Measurements from ENCODE around the gene OPRL1.

DNA sequence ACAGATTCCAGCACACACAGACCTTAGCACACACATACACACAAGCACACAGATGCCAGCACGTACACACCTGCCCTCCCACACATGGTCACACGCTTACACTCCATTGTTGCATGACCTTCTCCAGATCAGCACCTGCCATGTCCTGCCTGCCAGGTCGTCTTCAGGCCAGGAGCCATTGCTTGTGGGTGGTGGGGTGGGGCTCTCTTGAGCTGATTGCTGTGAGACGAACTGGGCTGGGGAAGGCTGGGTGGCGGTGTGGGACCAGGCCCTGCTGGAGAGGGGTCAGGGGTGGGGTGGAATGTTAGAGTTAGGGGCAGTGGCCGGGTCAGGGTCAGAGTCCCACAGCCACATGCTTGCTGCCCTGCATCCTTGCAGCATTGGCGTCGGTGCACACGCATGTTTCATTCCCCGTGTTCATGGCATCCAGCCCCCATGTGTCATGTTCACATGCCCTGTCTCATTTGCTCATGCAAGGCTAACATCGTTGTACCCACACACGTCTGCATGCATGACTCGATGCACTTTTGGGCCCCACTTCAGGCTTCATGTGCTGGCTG, 34.0 kb downstream of the OPRL1 start:
- TF ChIP-seq RFX5 (IDR thresholded peaks at IDR 0.05; ENCODE audit: low read length) (no peak), ELF1 (IDR thresholded peaks at IDR 0.05) (no peak), EZH2phosphoT487 (IDR thresholded peaks at IDR 0.05; ENCODE audit: borderline replicate concordance, low read depth) (no peak), GABPA (IDR thresholded peaks at IDR 0.05; ENCODE audit: low read depth) (no peak), POLR2AphosphoS5 (IDR thresholded peaks at IDR 0.05; ENCODE audit: low read depth, low read length) (no peak), MEF2A (IDR thresholded peaks at IDR 0.05; ENCODE audit: borderline replicate concordance, low read depth) (no peak), FOXM1 (IDR thresholded peaks at IDR 0.05; ENCODE audit: low read depth) (no peak), EP300 (IDR thresholded peaks at IDR 0.05; ENCODE audit: borderline replicate concordance in 1 of 2, low read depth in 1 of 2, low read length in 1 of 2) (no peak), SMC3 (IDR thresholded peaks at IDR 0.05; ENCODE audit: low read depth, low read length) (no peak)
- TF ChIP-seq, protein P1, sequence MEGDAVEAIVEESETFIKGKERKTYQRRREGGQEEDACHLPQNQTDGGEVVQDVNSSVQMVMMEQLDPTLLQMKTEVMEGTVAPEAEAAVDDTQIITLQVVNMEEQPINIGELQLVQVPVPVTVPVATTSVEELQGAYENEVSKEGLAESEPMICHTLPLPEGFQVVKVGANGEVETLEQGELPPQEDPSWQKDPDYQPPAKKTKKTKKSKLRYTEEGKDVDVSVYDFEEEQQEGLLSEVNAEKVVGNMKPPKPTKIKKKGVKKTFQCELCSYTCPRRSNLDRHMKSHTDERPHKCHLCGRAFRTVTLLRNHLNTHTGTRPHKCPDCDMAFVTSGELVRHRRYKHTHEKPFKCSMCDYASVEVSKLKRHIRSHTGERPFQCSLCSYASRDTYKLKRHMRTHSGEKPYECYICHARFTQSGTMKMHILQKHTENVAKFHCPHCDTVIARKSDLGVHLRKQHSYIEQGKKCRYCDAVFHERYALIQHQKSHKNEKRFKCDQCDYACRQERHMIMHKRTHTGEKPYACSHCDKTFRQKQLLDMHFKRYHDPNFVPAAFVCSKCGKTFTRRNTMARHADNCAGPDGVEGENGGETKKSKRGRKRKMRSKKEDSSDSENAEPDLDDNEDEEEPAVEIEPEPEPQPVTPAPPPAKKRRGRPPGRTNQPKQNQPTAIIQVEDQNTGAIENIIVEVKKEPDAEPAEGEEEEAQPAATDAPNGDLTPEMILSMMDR (IDR thresholded peaks at IDR 0.05) = no peak
- TF ChIP-seq, protein P2, sequence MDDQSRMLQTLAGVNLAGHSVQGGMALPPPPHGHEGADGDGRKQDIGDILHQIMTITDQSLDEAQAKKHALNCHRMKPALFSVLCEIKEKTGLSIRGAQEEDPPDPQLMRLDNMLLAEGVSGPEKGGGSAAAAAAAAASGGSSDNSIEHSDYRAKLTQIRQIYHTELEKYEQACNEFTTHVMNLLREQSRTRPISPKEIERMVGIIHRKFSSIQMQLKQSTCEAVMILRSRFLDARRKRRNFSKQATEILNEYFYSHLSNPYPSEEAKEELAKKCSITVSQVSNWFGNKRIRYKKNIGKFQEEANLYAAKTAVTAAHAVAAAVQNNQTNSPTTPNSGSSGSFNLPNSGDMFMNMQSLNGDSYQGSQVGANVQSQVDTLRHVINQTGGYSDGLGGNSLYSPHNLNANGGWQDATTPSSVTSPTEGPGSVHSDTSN (IDR thresholded peaks at IDR 0.05) = no peak
- TF ChIP-seq, protein P3, sequence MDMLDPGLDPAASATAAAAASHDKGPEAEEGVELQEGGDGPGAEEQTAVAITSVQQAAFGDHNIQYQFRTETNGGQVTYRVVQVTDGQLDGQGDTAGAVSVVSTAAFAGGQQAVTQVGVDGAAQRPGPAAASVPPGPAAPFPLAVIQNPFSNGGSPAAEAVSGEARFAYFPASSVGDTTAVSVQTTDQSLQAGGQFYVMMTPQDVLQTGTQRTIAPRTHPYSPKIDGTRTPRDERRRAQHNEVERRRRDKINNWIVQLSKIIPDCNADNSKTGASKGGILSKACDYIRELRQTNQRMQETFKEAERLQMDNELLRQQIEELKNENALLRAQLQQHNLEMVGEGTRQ (IDR thresholded peaks at IDR 0.05; ENCODE audit: borderline replicate concordance, low read depth, low read length) = no peak
